Fibroblast of lung (primary cell): ENCODE data around the gene CCIN.

Experiments
- EZH2 ChIP-seq: IDR thresholded peaks from 2 replicates; pipeline ENCODE4 v1.5.1; 2012; ENCODE audit warnings: low read length, control low read depth, mild to moderate bottlenecking; ENCODE audit errors: missing control alignments
- TF ChIP-seq, protein P1 (sequence below), 2 donors: IDR thresholded peaks in 1 of 2; conservative IDR thresholded peaks in 1 of 2; 1 replicate in 1 of 2; 2 replicates in 1 of 2; pipeline ENCODE4 v1.5.1; 2011 to 2012; ENCODE audit warnings: low read length in 2 of 2, control low read depth in 1 of 2, inconsistent platforms in 1 of 2, low read depth in 1 of 2, mild to moderate bottlenecking in 1 of 2

DNA sequence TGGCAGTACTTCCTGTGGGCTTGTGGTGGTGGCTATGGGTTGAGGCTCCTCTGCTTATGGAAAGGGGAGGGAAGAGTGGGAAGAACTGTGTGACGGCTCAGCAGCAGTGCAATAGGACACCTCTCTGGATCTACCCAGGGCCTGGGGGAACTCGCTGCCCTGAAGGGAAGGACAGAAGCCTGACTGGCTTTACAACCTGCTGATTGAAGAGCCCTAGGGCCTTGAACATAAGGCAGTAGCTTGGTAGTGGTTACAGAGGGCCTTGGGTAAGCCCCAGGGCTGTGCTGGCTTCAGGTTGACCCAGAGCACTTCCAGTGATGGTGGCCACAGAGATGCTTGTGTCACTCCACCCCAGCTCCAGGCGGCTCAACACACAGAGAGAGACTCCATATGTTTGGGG, 5.5 kb downstream of the CCIN start:
- TF ChIP-seq, protein P1, sequence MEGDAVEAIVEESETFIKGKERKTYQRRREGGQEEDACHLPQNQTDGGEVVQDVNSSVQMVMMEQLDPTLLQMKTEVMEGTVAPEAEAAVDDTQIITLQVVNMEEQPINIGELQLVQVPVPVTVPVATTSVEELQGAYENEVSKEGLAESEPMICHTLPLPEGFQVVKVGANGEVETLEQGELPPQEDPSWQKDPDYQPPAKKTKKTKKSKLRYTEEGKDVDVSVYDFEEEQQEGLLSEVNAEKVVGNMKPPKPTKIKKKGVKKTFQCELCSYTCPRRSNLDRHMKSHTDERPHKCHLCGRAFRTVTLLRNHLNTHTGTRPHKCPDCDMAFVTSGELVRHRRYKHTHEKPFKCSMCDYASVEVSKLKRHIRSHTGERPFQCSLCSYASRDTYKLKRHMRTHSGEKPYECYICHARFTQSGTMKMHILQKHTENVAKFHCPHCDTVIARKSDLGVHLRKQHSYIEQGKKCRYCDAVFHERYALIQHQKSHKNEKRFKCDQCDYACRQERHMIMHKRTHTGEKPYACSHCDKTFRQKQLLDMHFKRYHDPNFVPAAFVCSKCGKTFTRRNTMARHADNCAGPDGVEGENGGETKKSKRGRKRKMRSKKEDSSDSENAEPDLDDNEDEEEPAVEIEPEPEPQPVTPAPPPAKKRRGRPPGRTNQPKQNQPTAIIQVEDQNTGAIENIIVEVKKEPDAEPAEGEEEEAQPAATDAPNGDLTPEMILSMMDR (conservative IDR thresholded peaks at IDR 0.05 in 1 of 2, IDR thresholded peaks at IDR 0.05 in 1 of 2; ENCODE audit: low read depth in 1 of 2, low read length in 2 of 2) = no peak
- no peak for TF ChIP-seq EZH2
